SK-N-SH treated with all-trans-retinoic acid at 6 μM for 48 hours (cell line): ENCODE data around the gene ERO1A.
"Not testable (repeated sequence)": the region's sequence is repeated elsewhere in the genome, so short reads cannot be mapped to it uniquely, and the experiment has no call there.

Experiments
- ATAC-seq: fragments of 200-7000 bp; cut with Tn5 transposase; 3 replicates; pipeline ENCODE4 v1.9.1; 2020; ENCODE audit warnings: mild to moderate bottlenecking, moderate library complexity
- ARNTL ChIP-seq: fragments of 450-650 bp; formaldehyde crosslinking; IDR thresholded peaks from 2 replicates; pipeline ENCODE4 v1.5.0; 2020; ENCODE audit warnings: low read depth, mild to moderate bottlenecking, moderate library complexity, borderline replicate concordance
- BACH2 ChIP-seq: fragments of 250-450 bp; sonication (Bioruptor Pico); IDR thresholded peaks from 2 replicates; pipeline ENCODE4 v1.9.0; 2021; ENCODE audit warnings: mild to moderate bottlenecking, borderline replicate concordance
- CSDC2 ChIP-seq: fragments of 250-450 bp; sonication (Bioruptor Pico); IDR thresholded peaks from 2 replicates; pipeline ENCODE4 v1.5.0; 2020; ENCODE audit warnings: mild to moderate bottlenecking, moderate library complexity
- ESRRG ChIP-seq: fragments of 250-450 bp; sonication (Bioruptor Pico); IDR thresholded peaks from 2 replicates; pipeline ENCODE4 v1.6.1; 2021; ENCODE audit warnings: mild to moderate bottlenecking
- GLIS3 ChIP-seq: fragments of 250-450 bp; sonication (Bioruptor Pico); IDR thresholded peaks from 2 replicates; pipeline ENCODE4 v1.5.0; 2020; ENCODE audit warnings: mild to moderate bottlenecking, moderate library complexity
- ISL1 ChIP-seq: fragments of 250-450 bp; sonication (Bioruptor Pico); IDR thresholded peaks from 2 replicates; pipeline ENCODE4 v2.1.2; 2022; ENCODE audit warnings: mild to moderate bottlenecking, moderate library complexity
- OSR1 ChIP-seq: fragments of 250-450 bp; sonication (Bioruptor Pico); IDR thresholded peaks from 2 replicates; pipeline ENCODE4 v1.8.0; 2022; ENCODE audit warnings: moderate library complexity, mild to moderate bottlenecking, inconsistent platforms
- PPARA ChIP-seq: fragments of 250-450 bp; sonication (Bioruptor Pico); IDR thresholded peaks from 2 replicates; pipeline ENCODE4 v1.5.0; 2020; ENCODE audit warnings: mild to moderate bottlenecking, borderline replicate concordance
- RARB ChIP-seq: fragments of 250-450 bp; sonication (Bioruptor Pico); IDR thresholded peaks from 2 replicates; pipeline ENCODE4 v1.8.0; 2021; ENCODE audit warnings: mild to moderate bottlenecking, moderate library complexity
- SNAI2 ChIP-seq: fragments of 250-450 bp; sonication (Bioruptor Pico); IDR thresholded peaks from 2 replicates; pipeline ENCODE4 v1.5.0; 2020; ENCODE audit warnings: mild to moderate bottlenecking, moderate library complexity
- TOX ChIP-seq: fragments of 250-450 bp; sonication (Bioruptor Pico); IDR thresholded peaks from 2 replicates; pipeline ENCODE4 v1.8.0; 2021; ENCODE audit warnings: mild to moderate bottlenecking, moderate library complexity, borderline replicate concordance
- ZC3H10 ChIP-seq: fragments of 250-450 bp; sonication (Bioruptor Pico); IDR thresholded peaks from 2 replicates; pipeline ENCODE4 v1.5.1; 2021; ENCODE audit warnings: mild to moderate bottlenecking, moderate library complexity
- ZFP3 ChIP-seq: fragments of 250-450 bp; sonication (Bioruptor Pico); IDR thresholded peaks from 2 replicates; pipeline ENCODE4 v1.5.0; 2020; ENCODE audit warnings: mild to moderate bottlenecking, moderate library complexity
- ZFP30 ChIP-seq: fragments of 450-650 bp; formaldehyde crosslinking; IDR thresholded peaks from 2 replicates; pipeline ENCODE4 v1.5.0; 2022; ENCODE audit warnings: mild to moderate bottlenecking, moderate library complexity
- ZNF565 ChIP-seq: fragments of 450-650 bp; formaldehyde crosslinking; conservative IDR thresholded peaks from 2 replicates; pipeline ENCODE4 v1.5.0; 2020; ENCODE audit warnings: low read depth, mild to moderate bottlenecking, moderate library complexity
- ZNF70 ChIP-seq: fragments of 450-650 bp; formaldehyde crosslinking; IDR thresholded peaks from 2 replicates; pipeline ENCODE4 v1.5.0; 2020; ENCODE audit warnings: mild to moderate bottlenecking, moderate library complexity
- ZNF8 ChIP-seq: fragments of 450-650 bp; formaldehyde crosslinking; IDR thresholded peaks from 2 replicates; pipeline ENCODE4 v1.5.0; 2020; ENCODE audit warnings: mild to moderate bottlenecking, moderate library complexity
- TF ChIP-seq, protein P1 (sequence below): fragments of 250-450 bp; sonication (Bioruptor Pico); IDR thresholded peaks from 2 replicates; pipeline ENCODE4 v1.8.0; 2021; ENCODE audit warnings: low read depth, mild to moderate bottlenecking, moderate library complexity, borderline replicate concordance
- TF ChIP-seq, protein P2 (sequence below): fragments of 250-450 bp; sonication (Bioruptor Pico); IDR thresholded peaks from 2 replicates; pipeline ENCODE4 v1.8.0; 2020; ENCODE audit warnings: mild to moderate bottlenecking, moderate library complexity, borderline replicate concordance
- TF ChIP-seq, protein P3 (sequence below): fragments of 250-450 bp; sonication (Bioruptor Pico); IDR thresholded peaks from 2 replicates; pipeline ENCODE4 v1.5.1; 2021; ENCODE audit warnings: mild to moderate bottlenecking, moderate library complexity
- TF ChIP-seq, protein P4 (sequence below): fragments of 250-450 bp; sonication (Bioruptor Pico); IDR thresholded peaks from 2 replicates; pipeline ENCODE4 v1.5.1; 2020; ENCODE audit warnings: low read depth, mild to moderate bottlenecking, moderate library complexity

Gene ERO1A

DNA sequence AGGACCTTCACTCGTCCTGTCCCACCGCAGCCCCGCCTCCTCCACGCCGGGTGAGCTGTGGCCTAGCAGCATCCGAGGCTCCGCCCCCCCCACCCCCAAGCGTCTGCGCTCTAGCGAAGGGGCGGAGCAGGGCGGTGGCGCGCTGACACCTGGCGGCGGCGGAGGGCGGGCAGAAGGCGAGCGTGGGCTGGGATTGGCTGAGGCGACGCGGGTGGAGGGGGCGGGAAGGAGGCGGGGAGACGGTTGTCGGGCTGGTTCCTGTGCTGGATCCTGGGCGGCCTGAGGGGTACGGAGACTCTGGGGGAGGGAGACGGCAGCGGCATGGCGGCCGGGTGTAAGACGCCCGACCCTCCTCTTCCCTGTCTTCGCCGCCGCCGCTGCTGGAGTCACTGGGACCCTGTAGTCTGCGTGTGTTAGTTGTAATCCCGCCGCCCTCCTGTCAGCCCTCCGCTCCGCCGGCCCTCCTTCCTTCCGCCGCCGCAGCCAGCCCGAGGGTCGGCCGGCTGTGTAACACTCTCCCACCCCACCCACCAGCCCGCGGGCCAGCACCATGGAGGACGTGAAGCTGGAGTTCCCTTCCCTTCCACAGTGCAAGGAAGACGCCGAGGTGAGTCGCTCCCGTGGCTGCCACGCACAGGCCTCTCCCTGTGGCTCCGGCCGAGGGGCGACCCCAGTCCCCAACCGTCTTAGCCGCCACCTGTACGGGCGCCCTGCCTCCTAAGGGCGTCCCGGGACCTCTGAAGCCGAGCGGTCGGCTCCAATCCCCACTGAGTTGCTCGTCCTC lies 34.8 kb upstream of the ERO1A start, which contains the start of gene STYX:
Gene STYX, plus strand, starts transcription at position 242 of the 784 bp plus-strand sequence. Its CDS starts 309 bp downstream, at position 551.
- peak; percentile 98 for ATAC-seq
- TF ChIP-seq TOX (CRISPR knock-in tag) (no peak), ZNF70 (CRISPR knock-in tag) (no peak), ESRRG (CRISPR knock-in tag) (no peak), SNAI2 (no peak), ZNF8 (CRISPR knock-in tag) (no peak), GLIS3 (CRISPR knock-in tag) (no peak), ZNF565 (CRISPR knock-in tag) (no peak), RARB (no peak), ZFP3 (CRISPR knock-in tag) (no peak), BACH2 (CRISPR knock-in tag) (no peak), OSR1 (CRISPR knock-in tag) (no peak), ISL1 (CRISPR knock-in tag) (no peak)
- TF ChIP-seq, protein P1, sequence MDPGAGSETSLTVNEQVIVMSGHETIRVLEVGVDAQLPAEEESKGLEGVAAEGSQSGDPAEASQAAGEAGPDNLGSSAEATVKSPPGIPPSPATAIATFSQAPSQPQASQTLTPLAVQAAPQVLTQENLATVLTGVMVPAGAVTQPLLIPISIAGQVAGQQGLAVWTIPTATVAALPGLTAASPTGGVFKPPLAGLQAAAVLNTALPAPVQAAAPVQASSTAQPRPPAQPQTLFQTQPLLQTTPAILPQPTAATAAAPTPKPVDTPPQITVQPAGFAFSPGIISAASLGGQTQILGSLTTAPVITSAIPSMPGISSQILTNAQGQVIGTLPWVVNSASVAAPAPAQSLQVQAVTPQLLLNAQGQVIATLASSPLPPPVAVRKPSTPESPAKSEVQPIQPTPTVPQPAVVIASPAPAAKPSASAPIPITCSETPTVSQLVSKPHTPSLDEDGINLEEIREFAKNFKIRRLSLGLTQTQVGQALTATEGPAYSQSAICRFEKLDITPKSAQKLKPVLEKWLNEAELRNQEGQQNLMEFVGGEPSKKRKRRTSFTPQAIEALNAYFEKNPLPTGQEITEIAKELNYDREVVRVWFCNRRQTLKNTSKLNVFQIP, result no peak
- TF ChIP-seq, protein P2, sequence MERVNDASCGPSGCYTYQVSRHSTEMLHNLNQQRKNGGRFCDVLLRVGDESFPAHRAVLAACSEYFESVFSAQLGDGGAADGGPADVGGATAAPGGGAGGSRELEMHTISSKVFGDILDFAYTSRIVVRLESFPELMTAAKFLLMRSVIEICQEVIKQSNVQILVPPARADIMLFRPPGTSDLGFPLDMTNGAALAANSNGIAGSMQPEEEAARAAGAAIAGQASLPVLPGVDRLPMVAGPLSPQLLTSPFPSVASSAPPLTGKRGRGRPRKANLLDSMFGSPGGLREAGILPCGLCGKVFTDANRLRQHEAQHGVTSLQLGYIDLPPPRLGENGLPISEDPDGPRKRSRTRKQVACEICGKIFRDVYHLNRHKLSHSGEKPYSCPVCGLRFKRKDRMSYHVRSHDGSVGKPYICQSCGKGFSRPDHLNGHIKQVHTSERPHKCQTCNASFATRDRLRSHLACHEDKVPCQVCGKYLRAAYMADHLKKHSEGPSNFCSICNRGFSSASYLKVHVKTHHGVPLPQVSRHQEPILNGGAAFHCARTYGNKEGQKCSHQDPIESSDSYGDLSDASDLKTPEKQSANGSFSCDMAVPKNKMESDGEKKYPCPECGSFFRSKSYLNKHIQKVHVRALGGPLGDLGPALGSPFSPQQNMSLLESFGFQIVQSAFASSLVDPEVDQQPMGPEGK (CRISPR knock-in tag), result no peak

DNA sequence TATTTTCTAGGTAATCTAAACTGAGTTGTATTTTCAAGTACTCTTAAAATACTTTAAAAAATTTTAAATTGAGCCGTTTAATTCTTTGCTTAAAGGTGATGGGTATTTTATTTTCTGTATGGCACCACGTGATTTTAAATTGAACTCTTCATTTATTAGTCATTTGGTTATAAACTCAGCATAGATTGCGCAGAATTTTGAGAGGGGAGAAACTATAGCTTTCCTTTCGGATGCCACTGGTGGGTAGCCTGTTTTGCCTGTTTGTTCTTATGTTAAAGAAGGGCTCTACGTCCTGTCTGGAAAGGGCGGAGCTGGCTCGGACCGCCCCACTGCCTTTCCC lies 34.2 kb upstream of the ERO1A start:
- no peak for TF ChIP-seq ISL1 (CRISPR knock-in tag)
- TF ChIP-seq ZNF565 (CRISPR knock-in tag), result no peak
- TF ChIP-seq ZNF8 (CRISPR knock-in tag), result no peak
- TF ChIP-seq TOX (CRISPR knock-in tag), result no peak
- no peak for TF ChIP-seq ESRRG (CRISPR knock-in tag)
- TF ChIP-seq GLIS3 (CRISPR knock-in tag), result no peak
- TF ChIP-seq SNAI2, result no peak
- TF ChIP-seq, protein P1, result no peak
- no peak for TF ChIP-seq CSDC2 (CRISPR knock-in tag)
- TF ChIP-seq, protein P3, sequence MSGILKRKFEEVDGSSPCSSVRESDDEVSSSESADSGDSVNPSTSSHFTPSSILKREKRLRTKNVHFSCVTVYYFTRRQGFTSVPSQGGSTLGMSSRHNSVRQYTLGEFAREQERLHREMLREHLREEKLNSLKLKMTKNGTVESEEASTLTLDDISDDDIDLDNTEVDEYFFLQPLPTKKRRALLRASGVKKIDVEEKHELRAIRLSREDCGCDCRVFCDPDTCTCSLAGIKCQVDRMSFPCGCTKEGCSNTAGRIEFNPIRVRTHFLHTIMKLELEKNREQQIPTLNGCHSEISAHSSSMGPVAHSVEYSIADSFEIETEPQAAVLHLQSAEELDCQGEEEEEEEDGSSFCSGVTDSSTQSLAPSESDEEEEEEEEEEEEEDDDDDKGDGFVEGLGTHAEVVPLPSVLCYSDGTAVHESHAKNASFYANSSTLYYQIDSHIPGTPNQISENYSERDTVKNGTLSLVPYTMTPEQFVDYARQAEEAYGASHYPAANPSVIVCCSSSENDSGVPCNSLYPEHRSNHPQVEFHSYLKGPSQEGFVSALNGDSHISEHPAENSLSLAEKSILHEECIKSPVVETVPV (CRISPR knock-in tag), result no peak
- no peak for TF ChIP-seq ARNTL
- no peak for TF ChIP-seq OSR1 (CRISPR knock-in tag)
- no peak for TF ChIP-seq BACH2 (CRISPR knock-in tag)
- TF ChIP-seq ZFP3 (CRISPR knock-in tag), result no peak
- TF ChIP-seq PPARA (CRISPR knock-in tag), result no peak
- TF ChIP-seq ZFP30 (CRISPR knock-in tag), result no peak
- TF ChIP-seq, protein P4, sequence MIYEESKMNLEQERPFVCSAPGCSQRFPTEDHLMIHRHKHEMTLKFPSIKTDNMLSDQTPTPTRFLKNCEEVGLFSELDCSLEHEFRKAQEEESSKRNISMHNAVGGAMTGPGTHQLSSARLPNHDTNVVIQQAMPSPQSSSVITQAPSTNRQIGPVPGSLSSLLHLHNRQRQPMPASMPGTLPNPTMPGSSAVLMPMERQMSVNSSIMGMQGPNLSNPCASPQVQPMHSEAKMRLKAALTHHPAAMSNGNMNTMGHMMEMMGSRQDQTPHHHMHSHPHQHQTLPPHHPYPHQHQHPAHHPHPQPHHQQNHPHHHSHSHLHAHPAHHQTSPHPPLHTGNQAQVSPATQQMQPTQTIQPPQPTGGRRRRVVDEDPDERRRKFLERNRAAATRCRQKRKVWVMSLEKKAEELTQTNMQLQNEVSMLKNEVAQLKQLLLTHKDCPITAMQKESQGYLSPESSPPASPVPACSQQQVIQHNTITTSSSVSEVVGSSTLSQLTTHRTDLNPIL (CRISPR knock-in tag), result no peak
- no peak for TF ChIP-seq ZC3H10 (CRISPR knock-in tag)
- TF ChIP-seq, all 23 proteins: peak for 0
- ATAC-seq, result no peak

DNA sequence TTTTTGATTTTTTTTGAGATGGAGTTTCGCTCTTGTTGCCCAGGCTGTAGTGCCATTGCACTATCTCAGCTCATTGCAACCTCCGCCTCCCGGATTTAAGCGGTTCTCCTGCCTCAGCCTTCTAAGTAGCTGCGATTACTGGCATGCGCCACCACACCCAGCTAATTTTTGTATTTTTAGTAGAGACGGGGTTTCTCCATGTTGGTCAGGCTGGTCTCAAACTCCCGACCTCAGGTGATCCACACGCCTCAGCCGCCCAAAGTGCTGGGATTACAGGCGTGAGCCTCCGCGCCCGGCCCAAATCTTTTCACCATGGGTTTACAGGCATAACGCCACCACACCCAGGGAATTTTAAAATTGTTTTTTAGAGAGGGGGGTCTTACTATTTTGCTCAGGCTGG lies 33.7 kb upstream of the ERO1A start:
- not testable (repeated sequence) for ATAC-seq

DNA sequence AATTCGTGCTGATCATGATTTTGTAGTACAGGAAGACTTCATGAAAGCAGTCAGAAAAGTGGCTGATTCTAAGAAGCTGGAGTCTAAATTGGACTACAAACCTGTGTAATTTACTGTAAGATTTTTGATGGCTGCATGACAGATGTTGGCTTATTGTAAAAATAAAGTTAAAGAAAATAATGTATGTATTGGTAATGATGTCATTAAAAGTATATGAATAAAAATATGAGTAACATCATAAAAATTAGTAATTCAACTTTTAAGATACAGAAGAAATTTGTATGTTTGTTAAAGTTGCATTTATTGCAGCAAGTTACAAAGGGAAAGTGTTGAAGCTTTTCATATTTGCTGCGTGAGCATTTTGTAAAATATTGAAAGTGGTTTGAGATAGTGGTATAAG lies 32.2 kb upstream of the ERO1A start:
- not testable (repeated sequence) for ATAC-seq
